Measurements from ENCODE around the gene PBX1. TPM values are rescaled to one million over a fixed set of nuclear protein-coding genes. Genes with fewer than 3 reads are reported as not detected.
A peak's percentile ranks its signal among the peaks of the same experiment; 100 is the strongest.

The PBX1 gene
- total and polyA plus RNA-seq, 4 donors = 81.7 to 118 (median 98.2) TPM

- 33% methylated on average over 7 of the region's 12 CpGs for WGBS (ENCODE audit: insufficient coverage)
- peak overlapping the region; percentile 26 for H3K4me3 ChIP-seq (ENCODE audit: low read depth, low read length)
- H3K27me3 ChIP-seq (ENCODE audit: control insufficient read depth, insufficient read depth, low read length) = no peaks in the 10 kb centered on the region
- no peaks in the 10 kb centered on the region for H3K36me3 ChIP-seq (ENCODE audit: control insufficient read depth, insufficient read depth, low read length)
- peak in 1 of 6 donors; percentile 44 for DNase-seq (ENCODE audit: low read depth in 4 of 6, low spot score in 6 of 6)
- peak overlapping the region; percentile 88 for H3K27ac ChIP-seq (ENCODE audit: low read depth, low read length)
- H3K9me3 ChIP-seq (ENCODE audit: control insufficient read depth, insufficient read depth, low read length) = no peaks in the 10 kb centered on the region
- peaks cover 33% of the 10 kb centered on the region for H3K4me1 ChIP-seq (ENCODE audit: control insufficient read depth, insufficient read depth, low read length)
Measured at GRCh38 chr1:164587617-164588501, 28.9 kb downstream of the PBX1 start.

- Histone ChIP-seq H3K27ac (ENCODE audit: low read depth, low read length) (peak overlapping the region; percentile 88), H3K4me1 (ENCODE audit: control insufficient read depth, insufficient read depth, low read length) (peaks cover 33% of the 10 kb centered on the region), H3K4me3 (ENCODE audit: low read depth, low read length) (peak overlapping the region; percentile 26), H3K27me3 (ENCODE audit: control insufficient read depth, insufficient read depth, low read length) (no peaks in the 10 kb centered on the region), H3K9me3 (ENCODE audit: control insufficient read depth, insufficient read depth, low read length) (no peaks in the 10 kb centered on the region), H3K36me3 (ENCODE audit: control insufficient read depth, insufficient read depth, low read length) (no peaks in the 10 kb centered on the region)
- 7% methylated on average over 10 of the region's 17 CpGs for WGBS (ENCODE audit: insufficient coverage)
- DNase-seq (ENCODE audit: low read depth in 4 of 6, low spot score in 6 of 6) = peak in 5 of 6 donors; percentile 67 to 96 (median 83)
Measured at GRCh38 chr1:164588516-164589341, 29.7 kb downstream of the PBX1 start.

GRCh38 chr1:164589408-164589807 is 30.4 kb downstream of the PBX1 start:
- H3K36me3 ChIP-seq (ENCODE audit: control insufficient read depth, insufficient read depth, low read length) = no peaks in the 10 kb centered on the region
- H3K9me3 ChIP-seq (ENCODE audit: control insufficient read depth, insufficient read depth, low read length) = no peaks in the 10 kb centered on the region
- H3K27me3 ChIP-seq (ENCODE audit: control insufficient read depth, insufficient read depth, low read length) = no peaks in the 10 kb centered on the region
- peak overlapping the region; percentile 26 for H3K4me3 ChIP-seq (ENCODE audit: low read depth, low read length)
- no peak for DNase-seq (ENCODE audit: low read depth in 4 of 6, low spot score in 6 of 6)
- peak overlapping the region; percentile 88 for H3K27ac ChIP-seq (ENCODE audit: low read depth, low read length)
- peaks cover 33% of the 10 kb centered on the region for H3K4me1 ChIP-seq (ENCODE audit: control insufficient read depth, insufficient read depth, low read length)
- WGBS (ENCODE audit: insufficient coverage) = no CpG with 5 or more reads among the region's 3 CpGs

- peak overlapping the region; percentile 88 for H3K27ac ChIP-seq (ENCODE audit: low read depth, low read length)
- 39% methylated on average over 8 of the region's 9 CpGs for WGBS (ENCODE audit: insufficient coverage)
Measured at GRCh38 chr1:164589961-164590507, 31.1 kb downstream of the PBX1 start.

DNA sequence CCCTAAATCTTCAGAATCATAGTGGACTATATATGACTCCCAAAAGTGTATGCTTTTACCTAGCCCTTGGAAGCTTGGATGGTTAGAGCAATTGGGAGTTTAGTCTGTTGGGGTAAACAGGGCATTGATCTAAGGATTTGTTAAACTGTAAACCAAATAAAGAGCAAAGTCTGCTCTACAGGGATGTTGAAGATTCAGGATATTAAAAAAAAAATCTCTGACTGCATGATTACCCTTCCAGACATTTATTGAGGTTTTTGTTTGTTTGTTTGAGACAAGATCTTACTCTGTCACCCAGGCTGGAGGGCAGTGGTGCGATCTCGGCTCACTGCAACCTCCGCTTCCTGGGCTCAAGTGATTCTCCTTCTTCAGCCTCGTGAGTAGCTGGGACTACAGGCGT is 31.6 kb downstream of the PBX1 start:
- no peaks in the 10 kb centered on the region for H3K36me3 ChIP-seq (ENCODE audit: control insufficient read depth, insufficient read depth, low read length)
- no peaks in the 10 kb centered on the region for H3K27me3 ChIP-seq (ENCODE audit: control insufficient read depth, insufficient read depth, low read length)
- H3K9me3 ChIP-seq (ENCODE audit: control insufficient read depth, insufficient read depth, low read length) = no peaks in the 10 kb centered on the region
- WGBS (ENCODE audit: insufficient coverage) = 80% methylated on average over 3 of the region's 5 CpGs
- DNase-seq (ENCODE audit: low read depth in 4 of 6, low spot score in 6 of 6) = no peak
- no peak overlapping the region for H3K4me3 ChIP-seq (ENCODE audit: low read depth, low read length)
- peaks cover 33% of the 10 kb centered on the region for H3K4me1 ChIP-seq (ENCODE audit: control insufficient read depth, insufficient read depth, low read length)
- peak overlapping the region; percentile 31 for H3K27ac ChIP-seq (ENCODE audit: low read depth, low read length)

More at GRCh38 chr1:164589961-164590507, 31.1 kb downstream of the PBX1 start:
- Histone ChIP-seq H3K4me3 (ENCODE audit: low read depth, low read length) (no peak overlapping the region), H3K36me3 (ENCODE audit: control insufficient read depth, insufficient read depth, low read length) (no peaks in the 10 kb centered on the region), H3K9me3 (ENCODE audit: control insufficient read depth, insufficient read depth, low read length) (no peaks in the 10 kb centered on the region), H3K27me3 (ENCODE audit: control insufficient read depth, insufficient read depth, low read length) (no peaks in the 10 kb centered on the region), H3K4me1 (ENCODE audit: control insufficient read depth, insufficient read depth, low read length) (peaks cover 33% of the 10 kb centered on the region)
- no peak for DNase-seq (ENCODE audit: low read depth in 4 of 6, low spot score in 6 of 6)

DNA sequence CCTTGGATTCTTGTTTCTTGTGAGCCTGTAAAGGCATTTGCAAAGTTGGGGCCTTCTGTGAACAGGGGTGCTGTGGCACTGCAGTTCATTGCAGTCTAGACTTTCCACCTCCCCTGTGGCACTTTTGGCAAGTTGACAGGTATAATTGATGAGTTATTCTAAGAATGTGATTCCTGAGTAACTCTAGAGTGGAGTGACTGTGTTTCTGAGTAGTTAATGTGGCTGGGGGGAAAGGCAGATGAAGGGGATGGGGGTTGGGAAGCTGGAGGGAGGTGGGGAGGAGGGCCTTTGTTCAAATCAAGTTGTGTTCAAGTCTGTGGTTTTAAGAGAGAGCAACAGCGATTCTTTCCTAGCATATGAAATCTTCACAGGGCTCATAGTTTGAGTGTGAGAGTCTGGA is 32.9 kb downstream of the PBX1 start:
- no peak for DNase-seq (ENCODE audit: low read depth in 4 of 6, low spot score in 6 of 6)
- no CpG with 5 or more reads among the region's 1 CpG for WGBS (ENCODE audit: insufficient coverage)
- Histone ChIP-seq H3K36me3 (ENCODE audit: control insufficient read depth, insufficient read depth, low read length) (no peaks in the 10 kb centered on the region), H3K4me1 (ENCODE audit: control insufficient read depth, insufficient read depth, low read length) (peaks cover 33% of the 10 kb centered on the region), H3K27me3 (ENCODE audit: control insufficient read depth, insufficient read depth, low read length) (no peaks in the 10 kb centered on the region), H3K9me3 (ENCODE audit: control insufficient read depth, insufficient read depth, low read length) (no peaks in the 10 kb centered on the region), H3K27ac (ENCODE audit: low read depth, low read length) (no peak overlapping the region), H3K4me3 (ENCODE audit: low read depth, low read length) (no peak overlapping the region)

DNA sequence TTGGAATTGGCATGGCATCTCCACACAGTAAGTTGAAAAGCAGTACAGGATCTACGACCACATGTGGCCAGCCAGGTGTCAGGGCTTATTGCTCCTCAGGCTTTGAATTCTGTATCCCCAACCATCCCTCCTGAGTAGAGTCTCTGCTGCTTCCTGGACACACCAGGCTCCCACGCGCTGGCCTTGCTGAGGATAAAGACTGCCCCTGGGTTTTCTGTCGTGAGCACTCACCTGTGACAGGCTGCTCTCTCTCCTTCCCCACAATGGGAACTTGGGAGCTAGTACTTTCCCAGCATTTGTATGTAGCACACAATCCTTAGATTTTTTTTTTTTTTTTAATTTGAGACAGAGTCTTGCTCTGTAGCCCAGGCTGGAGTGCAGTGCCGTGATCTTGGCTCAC is 33.6 kb downstream of the PBX1 start:
- Histone ChIP-seq H3K36me3 (ENCODE audit: control insufficient read depth, insufficient read depth, low read length) (no peaks in the 10 kb centered on the region), H3K4me1 (ENCODE audit: control insufficient read depth, insufficient read depth, low read length) (peaks cover 31% of the 10 kb centered on the region), H3K27me3 (ENCODE audit: control insufficient read depth, insufficient read depth, low read length) (no peaks in the 10 kb centered on the region), H3K9me3 (ENCODE audit: control insufficient read depth, insufficient read depth, low read length) (no peaks in the 10 kb centered on the region), H3K27ac (ENCODE audit: low read depth, low read length) (no peak overlapping the region), H3K4me3 (ENCODE audit: low read depth, low read length) (no peak overlapping the region)
- 78% methylated on average over 4 of the region's 5 CpGs for WGBS (ENCODE audit: insufficient coverage)
- DNase-seq (ENCODE audit: low read depth in 4 of 6, low spot score in 6 of 6) = no peak

- Histone ChIP-seq H3K9me3 (ENCODE audit: control insufficient read depth, insufficient read depth, low read length) (no peaks in the 10 kb centered on the region), H3K36me3 (ENCODE audit: control insufficient read depth, insufficient read depth, low read length) (no peaks in the 10 kb centered on the region), H3K27me3 (ENCODE audit: control insufficient read depth, insufficient read depth, low read length) (no peaks in the 10 kb centered on the region), H3K4me3 (ENCODE audit: low read depth, low read length) (no peak overlapping the region), H3K27ac (ENCODE audit: low read depth, low read length) (no peak overlapping the region), H3K4me1 (ENCODE audit: control insufficient read depth, insufficient read depth, low read length) (peaks cover 22% of the 10 kb centered on the region)
- DNase-seq (ENCODE audit: low read depth in 4 of 6, low spot score in 6 of 6) = no peak
- WGBS (ENCODE audit: insufficient coverage) = 28% methylated on average over 3 of the region's 4 CpGs
Measured at GRCh38 chr1:164595212-164595611, 36.2 kb downstream of the PBX1 start.

- Histone ChIP-seq H3K27ac (ENCODE audit: low read depth, low read length) (no peak overlapping the region), H3K36me3 (ENCODE audit: control insufficient read depth, insufficient read depth, low read length) (no peaks in the 10 kb centered on the region), H3K27me3 (ENCODE audit: control insufficient read depth, insufficient read depth, low read length) (no peaks in the 10 kb centered on the region), H3K4me3 (ENCODE audit: low read depth, low read length) (no peak overlapping the region), H3K9me3 (ENCODE audit: control insufficient read depth, insufficient read depth, low read length) (no peaks in the 10 kb centered on the region), H3K4me1 (ENCODE audit: control insufficient read depth, insufficient read depth, low read length) (peaks cover 19% of the 10 kb centered on the region)
- WGBS (ENCODE audit: insufficient coverage) = 71% methylated on average over 1 of the region's 1 CpG
- DNase-seq (ENCODE audit: low read depth in 4 of 6, low spot score in 6 of 6) = no peak
Measured at GRCh38 chr1:164596172-164596571, 37.2 kb downstream of the PBX1 start.

Data from spinal cord (tissue), 10 donors.